Measurements from ENCODE around the gene SNTB2.

- no peak for TF ChIP-seq CTCF (IDR thresholded peaks at IDR 0.05)
- TF ChIP-seq POLR2A (IDR thresholded peaks at IDR 0.05), result no peak
Measured at GRCh38 chr16:69157196-69157595, 29.8 kb upstream of the SNTB2 start.
